Glomerular endothelial cell (primary cell): ENCODE results near the gene ZNF593OS. TPM values are rescaled to one million over a fixed set of nuclear protein-coding genes. Genes with fewer than 3 reads are reported as not detected.

Experiments used
- DNase-seq: peaks from one replicate; pipeline ENCODE4 v3.0.0-alpha.2; 2011; ENCODE audit warnings: low read depth, low spot score; ENCODE audit errors: extremely low read depth
- total RNA-seq: library from RNA; depleted of rRNA; stranded (reverse); fragments of >200 nt; gene quantifications from 2 replicates; pipeline ENCODE4 v1.2.3, GENCODE V29; 2015

Gene ZNF593OS
- total RNA-seq, 1 donor from 2014 or later: not detected

DNA sequence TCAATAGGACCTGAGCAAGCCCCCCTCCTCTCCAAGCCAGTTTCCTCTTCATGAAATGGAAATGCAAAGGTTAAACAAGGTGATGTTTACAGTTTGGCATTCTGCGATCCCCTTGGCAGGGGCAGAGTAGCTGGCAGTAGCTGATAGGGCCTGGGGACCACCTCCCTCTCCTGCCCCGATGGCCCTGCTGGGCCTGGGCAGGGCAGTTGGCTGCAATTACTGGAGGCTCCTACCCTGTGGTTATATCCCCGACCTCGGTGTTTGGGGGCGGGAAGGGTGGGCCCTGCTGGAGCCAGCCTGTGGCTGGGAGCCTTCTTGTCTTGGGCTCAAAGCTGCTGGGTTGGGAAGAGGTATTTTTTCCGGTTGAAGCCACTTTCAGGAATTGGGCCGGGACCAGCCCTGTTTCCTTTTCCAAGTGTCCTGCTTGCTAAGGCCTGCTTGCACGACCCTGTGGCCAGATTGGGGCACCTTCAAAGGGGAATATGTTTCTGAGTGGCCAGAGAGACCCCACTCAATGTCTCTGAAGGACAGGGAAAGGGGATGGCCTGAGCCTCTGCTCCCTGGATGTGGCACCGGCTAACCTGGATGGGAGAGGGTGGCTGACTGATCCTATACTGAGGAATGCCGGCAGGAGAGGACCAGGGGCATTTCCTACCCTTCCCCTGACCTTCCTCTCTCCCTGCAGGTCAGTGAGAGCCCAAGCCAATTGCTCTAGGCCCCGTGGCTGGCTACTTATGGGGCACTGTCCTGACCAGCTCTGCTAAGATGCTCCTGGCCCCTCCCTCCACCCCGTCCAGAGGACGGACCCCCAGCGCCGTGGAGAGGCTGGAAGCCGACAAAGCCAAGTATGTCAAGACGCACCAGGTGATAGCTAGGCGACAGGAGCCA lies 10.9 kb downstream of the ZNF593OS start:
- DNase-seq: no peak

DNA sequence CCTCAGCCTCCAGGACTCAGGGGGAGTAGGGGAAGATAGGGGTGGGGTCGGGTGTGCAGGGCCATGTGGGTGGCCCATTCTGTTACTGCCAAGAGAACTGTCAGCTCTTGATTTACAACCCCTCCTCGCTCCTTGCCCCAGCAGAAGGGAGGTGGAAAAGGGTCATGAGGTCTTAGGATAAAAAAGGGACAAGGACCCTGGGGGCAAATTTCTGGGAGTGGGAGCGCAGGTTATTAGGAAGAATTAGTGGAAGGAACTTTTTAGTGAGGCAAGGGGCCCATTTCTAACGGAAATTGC lies 11.9 kb downstream of the ZNF593OS start:
- no peak for DNase-seq

DNA sequence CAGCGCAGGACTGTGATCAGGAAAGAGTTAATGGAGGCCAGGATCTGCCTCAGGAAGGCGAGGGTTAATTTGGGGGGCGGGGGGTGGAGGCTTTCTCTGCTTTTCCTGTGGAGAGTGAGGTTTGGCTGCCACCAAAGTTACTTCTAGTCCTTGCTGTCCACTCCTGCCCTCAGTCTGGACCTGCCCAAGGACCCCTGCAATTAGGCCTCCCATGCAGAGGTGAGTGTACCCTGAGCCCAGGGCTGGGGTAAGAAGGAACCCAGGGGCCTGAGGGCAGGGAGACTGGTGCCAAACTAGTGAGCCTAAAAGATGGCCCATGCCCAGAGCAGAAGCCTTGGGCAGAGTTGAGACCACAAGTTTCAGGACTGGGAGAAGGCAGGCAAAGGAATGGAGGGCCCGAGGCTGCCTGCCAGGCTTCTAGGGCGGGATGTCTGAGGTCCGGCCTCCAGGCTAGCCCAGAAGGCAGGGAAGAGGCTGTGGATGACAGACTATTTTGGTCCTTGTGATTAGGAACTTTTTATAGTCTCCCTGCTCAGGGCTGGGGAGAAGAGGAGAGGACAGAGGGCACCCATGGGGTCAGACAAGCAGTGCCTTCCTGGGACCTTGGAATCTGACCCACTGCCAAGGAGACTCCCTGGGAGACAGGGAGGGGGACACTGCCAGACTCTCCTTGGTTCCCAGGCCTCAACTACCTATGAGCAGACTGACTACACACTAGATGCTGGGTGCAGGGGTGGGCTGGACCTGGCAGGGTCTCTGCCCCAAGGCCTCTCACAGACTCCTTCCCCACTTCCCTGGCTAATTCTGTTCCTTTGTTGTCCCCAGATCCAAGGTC lies 12.5 kb downstream of the ZNF593OS start, which contains the start of gene FAM110D:
FAM110D (plus strand) TSS at position 172 of the 835 bp plus-strand sequence. CDS start 2,213 bp downstream, outside the sequence.
- no peak for DNase-seq

DNA sequence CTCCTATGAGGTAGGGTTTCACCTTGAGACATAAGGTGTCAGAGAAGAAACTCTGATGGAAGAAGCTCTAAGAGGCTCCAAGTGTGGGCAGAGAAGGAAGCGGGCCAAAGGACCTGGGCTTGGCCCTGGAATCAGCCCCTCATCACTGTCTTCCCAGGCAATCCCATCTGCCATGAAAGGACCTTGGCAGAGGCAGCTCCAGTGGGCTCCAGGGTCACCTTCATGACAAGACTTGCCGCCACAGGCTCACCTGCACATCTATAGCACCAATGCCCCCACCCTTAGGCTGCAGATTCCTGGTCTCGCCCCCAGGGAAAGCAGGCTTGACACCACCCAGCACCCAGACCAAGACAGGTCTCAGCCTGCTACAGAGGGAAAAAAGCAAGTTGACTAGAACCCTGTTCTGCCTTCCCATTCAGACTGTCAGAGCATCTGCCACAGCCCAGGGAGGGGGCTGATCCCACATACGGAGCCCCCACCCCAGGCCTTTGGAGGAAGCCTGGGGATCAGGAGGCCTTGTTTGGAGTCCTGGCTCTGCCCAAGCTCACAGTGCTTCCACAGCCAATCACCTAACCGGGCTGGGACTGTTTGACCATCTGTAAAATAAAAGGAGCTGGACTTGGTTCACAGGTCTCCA lies 13.2 kb downstream of the ZNF593OS start:
- DNase-seq: no peak

- DNase-seq: no peak
Observed at GRCh38 chr1:26156285-26157038, 15.2 kb downstream of the ZNF593OS start.

- DNase-seq: no peak
Observed at GRCh38 chr1:26155370-26156284, 16.0 kb downstream of the ZNF593OS start.

- no peak for DNase-seq
Observed at GRCh38 chr1:26154750-26155149, 16.9 kb downstream of the ZNF593OS start.

- no peak for DNase-seq
Observed at GRCh38 chr1:26153966-26154532, 17.6 kb downstream of the ZNF593OS start.

DNA sequence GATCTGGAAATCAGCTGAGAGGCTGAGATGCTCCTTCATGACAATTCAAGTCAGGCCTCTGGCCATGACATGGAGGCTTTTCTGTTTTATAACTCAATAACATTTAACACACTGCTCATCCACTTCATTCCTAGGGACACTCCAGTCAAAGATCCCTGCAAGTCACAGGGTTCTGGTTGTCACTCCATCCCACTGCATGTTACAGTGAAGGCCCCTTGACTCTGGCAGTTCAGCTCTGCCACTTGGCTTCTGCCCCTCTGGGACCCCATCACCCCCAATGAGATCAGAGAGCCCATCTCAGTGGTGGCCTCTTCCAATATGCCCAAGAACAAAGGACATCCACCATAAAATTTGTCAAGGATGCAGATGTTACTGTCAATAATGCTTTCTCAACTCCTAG lies 22.7 kb downstream of the ZNF593OS start:
- no peak for DNase-seq

DNA sequence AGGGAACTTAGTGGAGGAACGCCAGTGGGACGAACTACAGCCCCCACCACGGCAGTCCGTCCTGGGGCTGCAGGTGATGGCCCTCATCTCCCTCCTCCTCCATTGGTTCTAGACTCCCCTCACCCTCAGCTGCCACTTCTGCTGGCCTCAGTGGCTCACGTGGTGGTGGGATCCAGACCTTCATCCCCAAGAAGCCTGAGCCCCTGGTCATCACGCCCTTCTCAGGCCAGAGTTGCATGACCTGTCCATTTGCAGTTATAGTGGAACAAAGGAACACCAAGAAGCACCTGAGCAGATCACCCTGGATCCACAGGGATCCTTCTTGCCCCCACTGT lies 25.7 kb downstream of the ZNF593OS start:
- DNase-seq: no peak

DNA sequence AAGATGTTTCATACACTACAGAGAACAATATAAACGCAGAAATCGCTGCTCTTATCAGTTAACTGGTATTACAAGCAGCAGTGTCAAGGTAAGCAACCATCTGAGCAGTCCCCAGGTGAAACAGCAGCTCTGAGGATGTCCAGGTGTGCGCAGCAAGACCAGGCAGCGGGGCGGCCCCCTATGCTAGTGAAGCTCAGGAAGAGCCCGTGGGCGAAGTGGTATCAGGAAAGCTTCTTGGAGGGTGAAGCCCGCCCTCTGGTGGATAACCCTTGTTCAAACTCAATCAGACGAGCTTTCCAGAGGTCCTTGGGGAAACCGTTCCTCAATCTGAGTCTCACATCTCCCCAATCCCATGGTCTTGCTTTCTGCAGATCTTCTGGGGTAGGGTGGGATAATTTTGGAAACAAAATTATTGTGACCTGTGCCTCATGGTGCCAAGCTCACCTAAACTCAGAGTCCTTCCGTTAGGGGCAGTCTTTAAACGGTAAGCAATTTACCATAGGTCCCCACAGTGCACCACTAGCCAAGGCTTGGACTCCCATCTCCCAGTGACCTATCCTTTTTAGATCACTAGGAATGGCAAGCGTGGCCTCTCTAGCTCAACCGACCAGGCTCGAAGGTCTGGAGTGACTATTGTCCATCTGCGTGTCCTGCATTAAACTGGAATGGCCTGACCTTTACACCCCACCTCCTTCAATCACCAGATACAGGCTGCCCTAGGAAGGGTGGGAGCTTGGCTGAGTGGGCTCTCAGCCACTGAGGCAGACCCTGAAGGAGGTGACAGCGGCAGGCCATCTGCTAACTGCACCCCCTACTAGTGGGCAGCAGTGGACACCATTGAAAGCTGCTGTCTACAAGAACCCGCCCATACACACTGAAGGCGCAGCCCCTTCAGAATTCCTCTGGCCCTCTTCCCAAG lies 26.3 kb downstream of the ZNF593OS start:
- peak; percentile 83 for DNase-seq

DNA sequence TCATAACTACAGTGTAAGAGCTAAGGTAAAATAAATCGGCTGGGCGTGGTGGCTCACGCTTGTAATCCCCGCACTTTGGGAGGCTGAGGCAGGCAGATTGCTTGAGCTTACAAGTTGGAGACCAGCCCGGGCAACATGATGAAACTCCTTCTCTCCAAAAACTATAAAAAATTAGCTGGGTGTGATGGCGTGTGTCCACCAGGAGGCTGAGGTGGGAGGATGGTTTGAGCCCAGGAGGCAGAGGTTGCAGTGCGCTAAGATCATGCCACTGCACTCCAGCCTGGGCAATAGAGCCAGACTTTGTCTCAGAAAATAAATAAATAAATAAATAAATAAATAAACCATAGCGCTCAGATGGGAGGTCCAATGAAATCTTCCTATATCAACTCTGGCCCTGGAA lies 29.5 kb downstream of the ZNF593OS start:
- DNase-seq: no peak

- DNase-seq: no peak
Observed at GRCh38 chr1:26138974-26139558, 32.6 kb downstream of the ZNF593OS start.

DNA sequence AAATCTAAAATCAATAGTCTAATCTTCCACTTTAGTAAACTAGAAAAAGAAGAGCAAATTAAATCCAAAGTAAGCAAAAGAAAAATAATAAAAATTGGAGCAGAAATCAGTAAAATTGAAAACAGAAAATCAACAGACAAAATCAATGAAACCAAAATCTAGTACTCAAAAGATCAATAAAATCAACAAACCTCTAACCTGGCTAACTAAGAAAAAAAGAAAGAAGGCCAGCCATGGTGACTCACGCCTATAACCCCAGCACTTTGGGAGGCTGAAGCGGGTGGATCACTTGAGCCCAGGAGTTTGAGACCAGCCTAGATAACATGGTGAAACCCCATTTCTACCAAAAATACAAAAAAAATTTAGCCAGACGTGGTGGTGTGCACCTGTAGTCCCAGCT lies 37.2 kb downstream of the ZNF593OS start:
- DNase-seq: no peak

- DNase-seq: no peak
Observed at GRCh38 chr1:26132834-26133167, 38.8 kb downstream of the ZNF593OS start.

DNA sequence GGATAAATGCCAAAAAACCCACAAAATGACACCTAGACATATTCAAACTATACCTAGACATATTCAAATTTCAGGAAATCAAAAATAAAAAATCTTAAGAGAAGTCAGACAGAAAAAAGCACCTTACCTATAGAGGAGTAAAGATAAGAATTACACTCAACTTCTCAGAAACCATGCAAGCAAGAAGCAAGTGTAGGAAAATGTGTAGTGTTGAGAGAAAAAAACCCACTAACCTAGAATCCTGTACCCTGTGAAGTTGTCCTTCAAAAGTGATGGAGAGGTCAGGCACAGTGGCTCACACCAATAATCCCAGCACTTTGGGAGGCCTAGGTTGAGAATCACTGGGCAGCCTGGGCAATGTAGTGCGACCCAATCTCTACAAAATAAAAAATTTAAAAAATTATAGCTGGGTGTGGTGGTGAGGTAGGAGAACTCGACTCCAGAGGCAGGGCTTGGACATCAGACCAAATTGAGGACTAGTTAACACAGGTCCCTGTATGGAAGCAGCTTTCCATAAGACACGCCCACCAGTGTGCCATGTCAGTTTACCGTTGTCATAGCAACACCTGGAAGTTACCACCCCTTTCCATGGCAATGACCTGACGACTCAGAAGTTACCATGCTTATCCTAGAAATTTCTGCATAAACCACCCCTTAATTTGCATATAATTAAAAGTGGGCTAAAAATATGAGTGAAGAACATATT lies 39.4 kb downstream of the ZNF593OS start:
- DNase-seq: no peak

GRCh38 chr1:26130695-26131094 lies 40.9 kb downstream of the ZNF593OS start:
- no peak for DNase-seq
